ENCODE measurements around the gene CCDC183. TPM values are rescaled to one million over a fixed set of nuclear protein-coding genes. Genes with fewer than 3 reads are reported as not detected.
A peak's percentile ranks its signal among the peaks of the same experiment; 100 is the strongest.
"Not testable (repeated sequence)": the region's sequence is repeated elsewhere in the genome, so short reads cannot be mapped to it uniquely, and the experiment has no call there.

The CCDC183 gene
- polyA plus RNA-seq, 1 donor from 2014 or later: 0.78 TPM

DNA sequence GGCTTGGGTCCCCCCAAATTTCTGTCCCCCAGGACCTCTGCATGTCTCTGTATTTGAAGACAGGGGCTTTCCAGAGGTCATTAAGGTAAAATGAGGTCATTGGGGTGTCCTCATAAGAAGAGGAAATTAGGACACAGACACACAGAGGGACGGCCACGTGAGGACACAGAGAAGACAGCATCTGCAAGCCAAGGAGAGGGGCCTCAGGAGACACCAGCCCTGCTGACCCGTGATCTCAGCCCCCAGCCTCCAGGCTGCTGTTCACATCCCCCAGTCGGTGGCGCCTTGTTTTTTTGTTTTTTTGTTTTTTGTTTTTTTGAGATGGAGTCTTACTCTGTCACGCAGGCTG is 1.2 kb upstream of the CCDC183 start:
- no peaks in the 10 kb centered on the region for H3K36me3 Mint-ChIP-seq
- no peaks in the 10 kb centered on the region for H3K9me3 Mint-ChIP-seq
- peak overlapping the region in 1 of 4 donors; percentile 56 for H3K4me3 Mint-ChIP-seq
- peaks cover 1% of the 10 kb centered on the region for H3K27me3 Mint-ChIP-seq
- H3K27ac Mint-ChIP-seq: peak overlapping the region in 1 of 3 donors; percentile 5
- H3K4me1 Mint-ChIP-seq: peaks cover 0 to 19% (median 5%) of the 10 kb centered on the region in 3 donors

GRCh38 chr9:136796775-136797347 is 723 bp downstream of the CCDC183 start:
- H3K4me1 Mint-ChIP-seq: peaks cover 8 to 26% (median 11%) of the 10 kb centered on the region in 3 donors
- not testable (repeated sequence) for H3K27me3 Mint-ChIP-seq, H3K9me3 Mint-ChIP-seq, H3K36me3 Mint-ChIP-seq
- H3K27ac Mint-ChIP-seq: peak overlapping the region in 1 of 3 donors; percentile 79
- peak overlapping the region in 1 of 4 donors; percentile 75 for H3K4me3 Mint-ChIP-seq

GRCh38 chr9:136798708-136799078 is 2.6 kb downstream of the CCDC183 start:
- peaks cover 9% of the 10 kb centered on the region for H3K27me3 Mint-ChIP-seq
- H3K4me1 Mint-ChIP-seq: peaks cover 6 to 20% (median 8%) of the 10 kb centered on the region in 3 donors
- peak overlapping the region in 1 of 4 donors; percentile 26 for H3K4me3 Mint-ChIP-seq
- no peaks in the 10 kb centered on the region for H3K36me3 Mint-ChIP-seq
- H3K27ac Mint-ChIP-seq: no peak overlapping the region
- no peaks in the 10 kb centered on the region for H3K9me3 Mint-ChIP-seq

GRCh38 chr9:136799079-136799853 is 3.1 kb downstream of the CCDC183 start:
- Mint-ChIP-seq H3K4me1 (peaks cover 6 to 20% (median 8%) of the 10 kb centered on the region in 3 donors), H3K9me3 (no peaks in the 10 kb centered on the region), H3K27ac (peak overlapping the region in 2 of 3 donors; percentile 50 to 91), H3K36me3 (peaks cover under 1% of the 10 kb centered on the region), H3K4me3 (peak overlapping the region; percentile 52 to 95 (median 89)), H3K27me3 (peaks cover 9% of the 10 kb centered on the region)

DNA sequence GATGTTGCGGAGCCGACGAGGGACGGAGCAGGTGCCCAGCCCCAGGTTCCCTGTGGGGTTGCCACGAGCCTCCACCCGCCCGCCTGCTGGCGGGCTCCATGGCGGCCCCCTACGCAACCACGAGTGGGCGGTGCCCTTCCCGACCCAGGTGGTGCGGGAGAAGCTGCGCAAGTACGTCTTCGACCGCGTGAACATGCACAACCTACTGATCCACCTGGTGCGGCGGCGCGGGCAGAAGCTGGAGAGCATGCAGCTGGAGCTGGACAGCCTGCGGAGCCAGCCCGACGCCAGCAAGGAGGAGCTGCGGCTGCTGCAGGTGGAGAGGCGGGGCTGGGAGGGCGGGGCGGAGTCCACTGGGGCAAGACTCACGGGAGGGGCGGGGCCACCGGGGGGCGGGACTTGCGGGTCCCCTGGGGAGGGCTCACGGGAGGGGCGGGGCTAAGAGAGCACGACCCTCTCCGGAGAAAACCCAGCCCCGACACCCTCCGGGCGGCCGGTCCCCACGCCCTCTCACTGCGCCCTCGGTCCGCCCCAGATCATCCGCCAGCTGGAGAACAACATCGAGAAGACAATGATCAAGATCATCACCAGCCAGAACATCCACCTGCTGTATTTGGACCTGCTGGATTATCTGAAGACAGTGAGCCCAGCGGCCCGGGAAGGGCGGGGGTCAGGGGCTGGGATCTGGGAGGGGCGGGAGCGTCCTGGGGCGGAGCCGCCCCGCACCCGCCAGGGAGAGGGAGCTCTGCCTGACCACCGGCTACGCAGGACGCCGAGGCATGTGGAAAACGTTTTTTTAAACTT is 3.9 kb downstream of the CCDC183 start:
- Mint-ChIP-seq H3K27me3 (peaks cover 9% of the 10 kb centered on the region), H3K4me3 (peak overlapping the region; percentile 82 to 95 (median 89)), H3K4me1 (peaks cover 6 to 20% (median 8%) of the 10 kb centered on the region in 3 donors), H3K27ac (peak overlapping the region; percentile 50 to 91 (median 89)), H3K9me3 (no peaks in the 10 kb centered on the region), H3K36me3 (peaks cover 1% of the 10 kb centered on the region)

- Mint-ChIP-seq H3K9me3 (no peaks in the 10 kb centered on the region), H3K4me1 (peaks cover 6 to 21% (median 16%) of the 10 kb centered on the region in 3 donors), H3K36me3 (peaks cover 1% of the 10 kb centered on the region), H3K27ac (peak overlapping the region in 2 of 3 donors; percentile 50 to 62), H3K4me3 (peak overlapping the region in 2 of 4 donors; percentile 54 to 87), H3K27me3 (peaks cover 9% of the 10 kb centered on the region)
Observed at GRCh38 chr9:136802321-136802720, 6.2 kb downstream of the CCDC183 start.

DNA sequence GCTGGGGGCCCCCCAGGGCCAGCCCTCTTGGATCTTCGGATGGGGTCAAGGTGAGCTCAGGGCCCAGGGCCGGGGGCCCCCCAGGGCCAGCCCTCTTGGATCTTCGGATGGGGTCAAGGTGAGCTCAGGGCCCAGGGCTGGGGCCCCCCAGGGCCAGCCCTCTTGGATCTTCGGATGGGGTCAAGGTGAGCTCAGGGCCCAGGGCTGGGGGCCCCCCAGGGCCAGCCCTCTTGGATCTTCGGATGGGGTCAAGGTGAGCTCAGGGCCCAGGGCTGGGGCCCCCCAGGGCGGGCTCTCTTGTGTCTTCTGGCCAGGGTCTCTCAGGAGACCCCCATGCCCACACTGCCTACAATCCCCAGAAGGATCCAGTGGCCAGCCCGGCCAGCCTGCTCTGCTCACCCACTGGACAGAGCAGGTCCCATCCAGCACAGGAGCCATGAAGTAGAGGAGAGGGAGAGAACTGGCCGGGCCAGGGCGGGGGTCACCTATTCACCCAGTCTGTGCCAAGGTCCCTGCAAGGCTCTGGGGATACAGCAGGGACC is 6.9 kb downstream of the CCDC183 start:
- Mint-ChIP-seq H3K4me3 (peak overlapping the region in 1 of 4 donors; percentile 80), H3K27ac (peak overlapping the region in 1 of 3 donors; percentile 56), H3K4me1 (peaks cover 6 to 21% (median 16%) of the 10 kb centered on the region in 3 donors)
- H3K36me3 Mint-ChIP-seq, H3K27me3 Mint-ChIP-seq, H3K9me3 Mint-ChIP-seq: not testable (repeated sequence)

GRCh38 chr9:136803551-136804508 is 7.7 kb downstream of the CCDC183 start:
- Mint-ChIP-seq H3K36me3 (peaks cover 1% of the 10 kb centered on the region), H3K27ac (peak overlapping the region; percentile 39 to 56 (median 50)), H3K4me1 (peaks cover 9 to 24% (median 18%) of the 10 kb centered on the region in 3 donors), H3K9me3 (no peaks in the 10 kb centered on the region), H3K27me3 (peaks cover 9% of the 10 kb centered on the region), H3K4me3 (peak overlapping the region in 3 of 4 donors; percentile 46 to 80 (median 54))

- peak overlapping the region in 2 of 4 donors; percentile 46 to 80 for H3K4me3 Mint-ChIP-seq
- peak overlapping the region in 1 of 3 donors; percentile 42 for H3K27ac Mint-ChIP-seq
- peaks cover 1% of the 10 kb centered on the region for H3K36me3 Mint-ChIP-seq
- peaks cover 9% of the 10 kb centered on the region for H3K27me3 Mint-ChIP-seq
- H3K4me1 Mint-ChIP-seq: peaks cover 14 to 29% (median 22%) of the 10 kb centered on the region in 3 donors
- no peaks in the 10 kb centered on the region for H3K9me3 Mint-ChIP-seq
Observed at GRCh38 chr9:136804509-136805206, 8.5 kb downstream of the CCDC183 start.

GRCh38 chr9:136805207-136805740 is 9.1 kb downstream of the CCDC183 start:
- peaks cover 14 to 32% (median 24%) of the 10 kb centered on the region in 3 donors for H3K4me1 Mint-ChIP-seq
- peak overlapping the region in 2 of 3 donors; percentile 27 to 71 for H3K27ac Mint-ChIP-seq
- peak overlapping the region in 2 of 4 donors; percentile 11 to 75 for H3K4me3 Mint-ChIP-seq
- peaks cover 7% of the 10 kb centered on the region for H3K27me3 Mint-ChIP-seq
- no peaks in the 10 kb centered on the region for H3K9me3 Mint-ChIP-seq
- peaks cover 1% of the 10 kb centered on the region for H3K36me3 Mint-ChIP-seq

DNA sequence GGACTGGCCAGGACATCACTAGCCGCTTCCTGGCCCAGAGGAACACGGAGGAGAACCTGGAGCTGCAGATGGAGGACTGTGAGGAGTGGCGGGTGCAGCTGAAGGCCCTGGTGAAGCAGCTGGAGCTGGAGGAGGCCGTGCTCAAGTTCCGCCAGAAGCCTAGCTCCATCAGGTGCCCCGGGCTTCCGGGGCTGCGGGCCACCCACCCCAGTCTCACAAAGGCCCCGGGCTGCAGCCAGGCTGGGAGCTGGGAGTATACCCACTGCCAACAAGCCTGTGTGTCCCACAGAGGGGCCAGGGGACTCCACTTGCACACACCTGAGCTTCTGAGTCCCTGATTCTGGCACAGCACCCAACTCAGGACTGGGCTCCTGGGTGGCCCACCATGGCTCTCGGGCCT is 9.9 kb downstream of the CCDC183 start:
- peak overlapping the region; percentile 64 to 89 (median 76) for H3K4me3 Mint-ChIP-seq
- peaks cover 3% of the 10 kb centered on the region for H3K27me3 Mint-ChIP-seq
- H3K4me1 Mint-ChIP-seq: peaks cover 8 to 28% (median 22%) of the 10 kb centered on the region in 3 donors
- peak overlapping the region in 2 of 3 donors; percentile 95 to 98 for H3K27ac Mint-ChIP-seq
- H3K36me3 Mint-ChIP-seq: peaks cover 1% of the 10 kb centered on the region
- H3K9me3 Mint-ChIP-seq: no peaks in the 10 kb centered on the region

DNA sequence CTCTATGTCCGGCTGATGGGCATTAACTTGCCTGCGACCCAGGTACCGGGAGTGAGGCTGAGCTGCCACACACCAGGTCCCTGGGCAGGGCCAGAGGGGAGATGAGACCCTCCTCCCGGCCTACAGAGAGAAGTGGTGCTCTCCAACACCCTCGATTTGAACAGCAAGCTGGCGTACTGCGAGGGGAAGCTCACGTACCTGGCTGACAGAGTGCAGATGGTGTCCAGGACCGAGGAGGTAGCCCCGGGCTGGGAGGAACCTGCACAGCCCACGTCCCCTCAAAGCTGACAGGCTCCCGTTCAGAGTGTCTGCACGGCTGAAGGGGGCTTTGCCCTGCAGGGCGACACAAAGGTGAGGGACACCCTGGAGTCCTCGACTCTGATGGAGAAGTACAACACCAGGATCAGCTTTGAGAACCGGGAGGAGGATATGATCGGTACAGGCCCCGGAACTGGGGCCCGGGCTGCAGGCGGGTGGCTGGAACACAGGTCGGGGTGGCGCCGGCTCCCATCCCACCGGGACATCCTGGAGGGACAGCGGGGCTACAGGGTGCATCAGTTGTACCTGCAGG is 10.6 kb downstream of the CCDC183 start:
- peak overlapping the region; percentile 86 to 97 (median 92) for H3K4me3 Mint-ChIP-seq
- no peaks in the 10 kb centered on the region for H3K9me3 Mint-ChIP-seq
- H3K4me1 Mint-ChIP-seq: peaks cover 8 to 24% (median 19%) of the 10 kb centered on the region in 3 donors
- H3K36me3 Mint-ChIP-seq: peaks cover 1% of the 10 kb centered on the region
- peak overlapping the region; percentile 91 to 98 (median 95) for H3K27ac Mint-ChIP-seq
- H3K27me3 Mint-ChIP-seq: no peaks in the 10 kb centered on the region
